ENCODE measurements around the gene NRBP1.

Gene NRBP1

GRCh38 chr2:27489498-27490397 is 61.3 kb downstream of the NRBP1 start, which contains the start of gene IFT172:
TSS of gene IFT172 (minus strand) at chr2:27489743. CDS start at chr2:27489653, 90 bp downstream.
- peak; percentile 95 to 100 (median 99) for DNase-seq (ENCODE audit: low read depth in 3 of 3)
